ENCODE measurements around the gene APAF1.

The APAF1 gene

GRCh38 chr12:98748463-98748862, 103.4 kb downstream of the APAF1 start:
- TF ChIP-seq EGR1 (IDR thresholded peaks at IDR 0.05) = no peak
- no peak for TF ChIP-seq CREB1 (IDR thresholded peaks at IDR 0.05; ENCODE audit: low read depth)
- TF ChIP-seq NFIC (IDR thresholded peaks at IDR 0.05) = no peak
- TF ChIP-seq MAX (IDR thresholded peaks at IDR 0.05) = no peak
- TF ChIP-seq RAD21 (IDR thresholded peaks at IDR 0.05; ENCODE audit: low read depth) = no peak
- TF ChIP-seq EP300 (IDR thresholded peaks at IDR 0.05; ENCODE audit: borderline replicate concordance) = no peak
- no peak for TF ChIP-seq YY1 (IDR thresholded peaks at IDR 0.05; ENCODE audit: low read depth)
- no peak for TF ChIP-seq TEAD4 (IDR thresholded peaks at IDR 0.05)
- no peak for TF ChIP-seq CEBPB (IDR thresholded peaks at IDR 0.05)
- TF ChIP-seq TAF1 (IDR thresholded peaks at IDR 0.05; ENCODE audit: low read depth) = no peak
- no peak for TF ChIP-seq ZBTB7A (IDR thresholded peaks at IDR 0.05; ENCODE audit: low read depth)
- no peak for TF ChIP-seq USF1 (IDR thresholded peaks at IDR 0.05)
- TF ChIP-seq REST (IDR thresholded peaks at IDR 0.05; ENCODE audit: low read depth) = no peak
- TF ChIP-seq FOXM1 (IDR thresholded peaks at IDR 0.05; ENCODE audit: borderline replicate concordance, low read depth) = no peak
- TF ChIP-seq TCF12 (IDR thresholded peaks at IDR 0.05; ENCODE audit: low read depth) = no peak

DNA sequence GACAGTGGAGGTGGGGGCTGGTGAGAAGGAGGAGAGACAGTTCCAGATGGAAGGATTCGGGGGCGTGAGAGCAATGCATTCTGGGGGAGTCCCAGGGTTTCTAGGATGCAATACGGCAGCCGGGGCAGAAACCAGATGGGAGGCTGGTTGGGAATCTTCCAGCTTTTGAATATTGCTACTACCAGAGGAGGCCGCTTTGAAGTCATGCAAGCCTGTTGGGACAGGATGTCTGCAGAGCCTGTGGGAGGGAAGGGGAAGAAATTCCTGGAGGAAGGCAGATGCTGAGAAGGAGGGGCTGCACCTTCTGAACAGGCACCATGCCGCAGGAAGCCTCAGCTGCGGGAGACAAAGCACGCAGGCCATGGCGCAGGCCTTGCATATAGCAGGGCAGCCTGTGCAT, 105.4 kb downstream of the APAF1 start:
- no peak for TF ChIP-seq EGR1 (IDR thresholded peaks at IDR 0.05)
- TF ChIP-seq ZBTB7A (IDR thresholded peaks at IDR 0.05; ENCODE audit: low read depth) = no peak
- no peak for TF ChIP-seq TAF1 (IDR thresholded peaks at IDR 0.05; ENCODE audit: low read depth)
- no peak for TF ChIP-seq YY1 (IDR thresholded peaks at IDR 0.05; ENCODE audit: low read depth)
- no peak for TF ChIP-seq CREB1 (IDR thresholded peaks at IDR 0.05; ENCODE audit: low read depth)
- TF ChIP-seq EP300 (IDR thresholded peaks at IDR 0.05; ENCODE audit: borderline replicate concordance) = no peak
- TF ChIP-seq NFIC (IDR thresholded peaks at IDR 0.05) = no peak
- no peak for TF ChIP-seq FOXM1 (IDR thresholded peaks at IDR 0.05; ENCODE audit: borderline replicate concordance, low read depth)
- no peak for TF ChIP-seq USF1 (IDR thresholded peaks at IDR 0.05)
- TF ChIP-seq TCF12 (IDR thresholded peaks at IDR 0.05; ENCODE audit: low read depth) = no peak
- TF ChIP-seq RAD21 (IDR thresholded peaks at IDR 0.05; ENCODE audit: low read depth) = no peak
- no peak for TF ChIP-seq REST (IDR thresholded peaks at IDR 0.05; ENCODE audit: low read depth)
- TF ChIP-seq TEAD4 (IDR thresholded peaks at IDR 0.05) = no peak
- no peak for TF ChIP-seq CEBPB (IDR thresholded peaks at IDR 0.05)
- TF ChIP-seq MAX (IDR thresholded peaks at IDR 0.05) = no peak

DNA sequence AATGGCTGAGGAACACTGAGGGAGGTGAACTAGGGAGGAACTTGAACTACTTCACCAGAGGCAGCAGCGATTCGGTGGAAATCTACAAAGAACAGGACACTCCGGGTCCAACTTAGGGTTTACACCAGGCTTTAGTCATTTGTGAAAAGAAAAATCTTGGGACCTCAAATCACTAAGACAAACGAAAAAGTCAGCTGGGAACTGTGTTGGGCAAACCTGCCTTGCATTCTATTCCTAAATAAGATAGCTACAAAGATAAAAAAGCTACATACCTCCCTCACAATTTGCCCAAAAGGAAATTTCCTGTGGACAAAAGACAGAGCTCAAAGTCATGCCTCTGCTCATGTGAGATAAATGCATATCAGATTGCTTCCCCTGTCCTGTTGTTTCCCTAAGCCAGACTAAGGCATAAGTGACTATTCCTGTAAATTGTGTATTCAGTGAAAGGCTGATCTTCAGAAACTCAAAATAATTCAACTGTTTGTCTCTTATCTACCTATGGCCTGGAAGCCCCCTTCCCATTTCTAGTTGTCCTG, 106.6 kb downstream of the APAF1 start:
- TF ChIP-seq YY1 (IDR thresholded peaks at IDR 0.05; ENCODE audit: low read depth) = no peak
- TF ChIP-seq RAD21 (IDR thresholded peaks at IDR 0.05; ENCODE audit: low read depth) = no peak
- no peak for TF ChIP-seq ZBTB7A (IDR thresholded peaks at IDR 0.05; ENCODE audit: low read depth)
- no peak for TF ChIP-seq EP300 (IDR thresholded peaks at IDR 0.05; ENCODE audit: borderline replicate concordance)
- TF ChIP-seq CEBPB (IDR thresholded peaks at IDR 0.05) = no peak
- TF ChIP-seq TAF1 (IDR thresholded peaks at IDR 0.05; ENCODE audit: low read depth) = no peak
- no peak for TF ChIP-seq USF1 (IDR thresholded peaks at IDR 0.05)
- TF ChIP-seq EGR1 (IDR thresholded peaks at IDR 0.05) = no peak

- no peak for TF ChIP-seq RAD21 (IDR thresholded peaks at IDR 0.05; ENCODE audit: low read depth)
- TF ChIP-seq MAX (IDR thresholded peaks at IDR 0.05) = no peak
- no peak for TF ChIP-seq EGR1 (IDR thresholded peaks at IDR 0.05)
- TF ChIP-seq USF1 (IDR thresholded peaks at IDR 0.05) = no peak
- TF ChIP-seq TCF12 (IDR thresholded peaks at IDR 0.05; ENCODE audit: low read depth) = no peak
- no peak for TF ChIP-seq CEBPB (IDR thresholded peaks at IDR 0.05)
- no peak for TF ChIP-seq FOXM1 (IDR thresholded peaks at IDR 0.05; ENCODE audit: borderline replicate concordance, low read depth)
- no peak for TF ChIP-seq YY1 (IDR thresholded peaks at IDR 0.05; ENCODE audit: low read depth)
- TF ChIP-seq NFIC (IDR thresholded peaks at IDR 0.05) = no peak
- no peak for TF ChIP-seq ZBTB7A (IDR thresholded peaks at IDR 0.05; ENCODE audit: low read depth)
- TF ChIP-seq EP300 (IDR thresholded peaks at IDR 0.05; ENCODE audit: borderline replicate concordance) = no peak
- no peak for TF ChIP-seq TAF1 (IDR thresholded peaks at IDR 0.05; ENCODE audit: low read depth)
- no peak for TF ChIP-seq TEAD4 (IDR thresholded peaks at IDR 0.05)
- no peak for TF ChIP-seq CREB1 (IDR thresholded peaks at IDR 0.05; ENCODE audit: low read depth)
Measured at GRCh38 chr12:98752726-98753125, 107.6 kb downstream of the APAF1 start.
